Neural progenitor cell (in vitro differentiated cells): Measurements from ENCODE around the gene NUCB2. TPM values are rescaled to one million over a fixed set of nuclear protein-coding genes. Genes with fewer than 3 reads are reported as not detected.

Source experiments
- DNase-seq: peaks from one replicate; pipeline ENCODE4 v3.0.0-alpha.2; 2016; ENCODE audit warnings: low spot score
- H2AFZ ChIP-seq: fragments of 200-600 bp; sonication (generic); replicated peaks from 2 replicates; pipeline ENCODE4 v1.6.1; 2016; ENCODE audit warnings: antibody characterized with exemption
- H3F3A ChIP-seq: fragments of 200-600 bp; sonication (generic); 2 replicates; pipeline ENCODE4 v1.6.1; 2016; ENCODE audit warnings: antibody characterized with exemption, low read depth
- H3K27ac ChIP-seq: fragments of 200-600 bp; sonication (generic); 2 replicates; pipeline ENCODE4 v1.5.1; 2016; ENCODE audit warnings: mild to moderate bottlenecking
- H3K27me3 ChIP-seq: fragments of 200-600 bp; sonication (generic); 2 replicates; pipeline ENCODE4 v1.6.1; 2016; ENCODE audit warnings: mild to moderate bottlenecking, moderate library complexity
- H3K36me3 ChIP-seq: fragments of 200-600 bp; sonication (generic); 2 replicates; pipeline ENCODE4 v1.5.1; 2016
- H3K4me1 ChIP-seq: fragments of 200-600 bp; sonication (generic); 2 replicates; pipeline ENCODE4 v1.6.1; 2016; ENCODE audit warnings: mixed run types
- H3K4me2 ChIP-seq: fragments of 200-600 bp; sonication (generic); 2 replicates; pipeline ENCODE4 v1.6.1; 2016
- H3K4me3 ChIP-seq: fragments of 200-600 bp; sonication (generic); 2 replicates; pipeline ENCODE4 v1.5.1; 2016
- H3K79me2 ChIP-seq: fragments of 200-600 bp; sonication (generic); 2 replicates; pipeline ENCODE4 v1.6.1; 2016; ENCODE audit warnings: low read depth
- H3K9ac ChIP-seq: fragments of 200-600 bp; sonication (generic); 2 replicates; pipeline ENCODE4 v1.6.1; 2016
- H3K9me3 ChIP-seq: fragments of 200-600 bp; sonication (generic); 2 replicates; pipeline ENCODE4 v1.5.1; 2016; ENCODE audit warnings: low read depth
- H4K20me1 ChIP-seq: fragments of 200-600 bp; sonication (generic); 2 replicates; pipeline ENCODE4 v1.6.1; 2016; ENCODE audit warnings: low read depth
- H3K27ac Mint-ChIP-seq: 3 replicates; pipeline ENCODE4 v1.8.0; 2021; ENCODE audit warnings: mixed read lengths
- H3K27me3 Mint-ChIP-seq: 2 replicates; pipeline ENCODE4 v1.8.0; 2022; ENCODE audit warnings: low read depth, mild to moderate bottlenecking, inconsistent platforms, moderate library complexity, mixed read lengths; ENCODE audit not compliant: insufficient read depth
- H3K36me3 Mint-ChIP-seq: 3 replicates; pipeline ENCODE4 v1.8.0; 2021; ENCODE audit warnings: mixed read lengths
- H3K4me1 Mint-ChIP-seq: 3 replicates; pipeline ENCODE4 v1.8.0; 2021; ENCODE audit warnings: mixed read lengths
- H3K4me3 Mint-ChIP-seq: 3 replicates; pipeline ENCODE4 v1.8.0; 2021; ENCODE audit warnings: mild to moderate bottlenecking, moderate library complexity, mixed read lengths
- H3K9me3 Mint-ChIP-seq: 3 replicates; pipeline ENCODE4 v1.8.0; 2020; ENCODE audit warnings: mixed read lengths
- CTCF ChIP-seq: fragments of 200-600 bp; sonication (generic); IDR thresholded peaks from 2 replicates; pipeline ENCODE4 v1.5.1; 2017; ENCODE audit warnings: antibody characterized with exemption, mild to moderate bottlenecking
- EZH2 ChIP-seq: fragments of 200-600 bp; sonication (generic); IDR thresholded peaks from 2 replicates; pipeline ENCODE4 v1.6.1; 2017; ENCODE audit warnings: antibody characterized with exemption, mild to moderate bottlenecking, moderate library complexity
- EZH2phosphoT487 ChIP-seq: fragments of 200-600 bp; sonication (generic); IDR thresholded peaks from 2 replicates; pipeline ENCODE4 v1.6.1; 2017; ENCODE audit warnings: antibody characterized with exemption
- total RNA-seq: library from RNA; depleted of rRNA; stranded (reverse); fragments of >200 nt; gene quantifications from 2 replicates; pipeline ENCODE4 v1.2.3, GENCODE V29; 2015; ENCODE audit warnings: low replicate concordance

The NUCB2 gene
- total RNA-seq, 1 donor from 2014 or later, result 80.1 TPM

- Histone ChIP-seq H3K4me1 (peaks cover 3% of the 10 kb centered on the region), H3K79me2 (no peaks in the 10 kb centered on the region), H3K4me2 (no peak overlapping the region), H3K27ac (no peak overlapping the region), H4K20me1 (no peaks in the 10 kb centered on the region), H3K4me3 (no peak overlapping the region), H3K9me3 (peaks cover 7% of the 10 kb centered on the region), H3K27me3 (no peaks in the 10 kb centered on the region), H3K9ac (no peak overlapping the region), H3F3A (no peaks in the 10 kb centered on the region), H3K36me3 (no peaks in the 10 kb centered on the region), H2AFZ (no peak overlapping the region)
- no peak for DNase-seq
- no peak for TF ChIP-seq EZH2phosphoT487
- TF ChIP-seq EZH2, result no peak
- TF ChIP-seq CTCF, result no peak
- Mint-ChIP-seq H3K4me3 (no peak overlapping the region), H3K27ac (no peak overlapping the region), H3K27me3 (no peaks in the 10 kb centered on the region), H3K4me1 (no peaks in the 10 kb centered on the region), H3K9me3 (peaks cover 25% of the 10 kb centered on the region), H3K36me3 (peaks cover 41% of the 10 kb centered on the region)
Observed at GRCh38 chr11:17376493-17376892, 100.0 kb downstream of the NUCB2 start.

- Mint-ChIP-seq H3K27ac (no peak overlapping the region), H3K27me3 (no peaks in the 10 kb centered on the region)
Observed at GRCh38 chr11:17378655-17379054, 102.1 kb downstream of the NUCB2 start.

GRCh38 chr11:17379383-17380180 lies 103.0 kb downstream of the NUCB2 start:
- peaks cover 6% of the 10 kb centered on the region for H3K9me3 Mint-ChIP-seq
- no peak overlapping the region for H3K27ac Mint-ChIP-seq
- no peak overlapping the region for H3K4me3 Mint-ChIP-seq
- peaks cover 3% of the 10 kb centered on the region for H3K4me1 ChIP-seq
- no peak overlapping the region for H3K27ac ChIP-seq
- no peak for DNase-seq
- H2AFZ ChIP-seq, result no peak overlapping the region
- H4K20me1 ChIP-seq, result no peaks in the 10 kb centered on the region
- H3K4me2 ChIP-seq, result no peak overlapping the region
- no peaks in the 10 kb centered on the region for H3K79me2 ChIP-seq
- no peak overlapping the region for H3K9ac ChIP-seq
- H3K36me3 Mint-ChIP-seq, result peaks cover 20% of the 10 kb centered on the region
- no peak for TF ChIP-seq CTCF
- TF ChIP-seq EZH2, result no peak
- no peak for TF ChIP-seq EZH2phosphoT487
- H3K9me3 ChIP-seq, result no peaks in the 10 kb centered on the region
- no peaks in the 10 kb centered on the region for H3K27me3 ChIP-seq
- no peak overlapping the region for H3K4me3 ChIP-seq
- H3K4me1 Mint-ChIP-seq, result no peaks in the 10 kb centered on the region
- H3K36me3 ChIP-seq, result no peaks in the 10 kb centered on the region
- H3K27me3 Mint-ChIP-seq, result no peaks in the 10 kb centered on the region
- H3F3A ChIP-seq, result no peaks in the 10 kb centered on the region

More at GRCh38 chr11:17378655-17379054, 102.1 kb downstream of the NUCB2 start:
- peaks cover 9% of the 10 kb centered on the region for H3K9me3 Mint-ChIP-seq
- no peak overlapping the region for H3K4me3 Mint-ChIP-seq
- Histone ChIP-seq H3K36me3 (no peaks in the 10 kb centered on the region), H3F3A (no peaks in the 10 kb centered on the region), H3K79me2 (no peaks in the 10 kb centered on the region), H2AFZ (no peak overlapping the region), H3K4me3 (no peak overlapping the region), H3K4me2 (no peak overlapping the region), H3K9ac (no peak overlapping the region), H3K4me1 (peaks cover 3% of the 10 kb centered on the region), H3K27me3 (no peaks in the 10 kb centered on the region), H4K20me1 (no peaks in the 10 kb centered on the region), H3K9me3 (no peaks in the 10 kb centered on the region), H3K27ac (no peak overlapping the region)
- H3K36me3 Mint-ChIP-seq, result peaks cover 24% of the 10 kb centered on the region
- DNase-seq, result no peak
- H3K4me1 Mint-ChIP-seq, result no peaks in the 10 kb centered on the region
- no peak for TF ChIP-seq EZH2
- TF ChIP-seq EZH2phosphoT487, result no peak
- no peak for TF ChIP-seq CTCF
